ENCODE results near the gene KRT84.

DNA sequence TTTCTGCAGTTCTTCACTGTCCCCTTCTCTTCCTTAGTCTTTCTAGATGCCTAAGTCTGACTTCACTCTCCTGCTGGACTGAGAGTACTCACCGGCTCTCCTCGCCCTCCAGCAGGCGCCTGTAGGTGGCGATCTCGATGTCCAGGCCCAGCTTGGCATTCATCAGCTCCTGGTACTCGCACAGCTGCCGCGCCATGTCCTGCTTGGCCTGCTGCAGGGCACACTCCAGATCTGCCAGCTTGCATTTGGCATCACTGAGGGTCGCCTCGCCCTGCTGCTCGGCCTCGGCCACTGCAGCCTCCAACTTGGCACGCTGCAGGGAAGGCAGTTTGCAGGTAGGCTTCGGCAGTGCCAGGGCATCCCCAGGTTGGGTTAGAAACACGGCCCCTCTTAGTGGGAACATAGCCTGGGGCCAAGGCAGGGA lies 5.2 kb downstream of the KRT84 start:
- TF ChIP-seq, protein P1, sequence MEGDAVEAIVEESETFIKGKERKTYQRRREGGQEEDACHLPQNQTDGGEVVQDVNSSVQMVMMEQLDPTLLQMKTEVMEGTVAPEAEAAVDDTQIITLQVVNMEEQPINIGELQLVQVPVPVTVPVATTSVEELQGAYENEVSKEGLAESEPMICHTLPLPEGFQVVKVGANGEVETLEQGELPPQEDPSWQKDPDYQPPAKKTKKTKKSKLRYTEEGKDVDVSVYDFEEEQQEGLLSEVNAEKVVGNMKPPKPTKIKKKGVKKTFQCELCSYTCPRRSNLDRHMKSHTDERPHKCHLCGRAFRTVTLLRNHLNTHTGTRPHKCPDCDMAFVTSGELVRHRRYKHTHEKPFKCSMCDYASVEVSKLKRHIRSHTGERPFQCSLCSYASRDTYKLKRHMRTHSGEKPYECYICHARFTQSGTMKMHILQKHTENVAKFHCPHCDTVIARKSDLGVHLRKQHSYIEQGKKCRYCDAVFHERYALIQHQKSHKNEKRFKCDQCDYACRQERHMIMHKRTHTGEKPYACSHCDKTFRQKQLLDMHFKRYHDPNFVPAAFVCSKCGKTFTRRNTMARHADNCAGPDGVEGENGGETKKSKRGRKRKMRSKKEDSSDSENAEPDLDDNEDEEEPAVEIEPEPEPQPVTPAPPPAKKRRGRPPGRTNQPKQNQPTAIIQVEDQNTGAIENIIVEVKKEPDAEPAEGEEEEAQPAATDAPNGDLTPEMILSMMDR (IDR thresholded peaks at IDR 0.05) = peak in 1 of 2 donors; percentile 51
- no peak for TF ChIP-seq EP300 (IDR thresholded peaks at IDR 0.05)
- TF ChIP-seq POLR2A (IDR thresholded peaks at IDR 0.05) = no peak
- TF ChIP-seq POLR2AphosphoS5 (IDR thresholded peaks at IDR 0.05) = no peak

Measured in suprapubic skin (tissue), 4 donors.